Progenitor cell of endocrine pancreas (in vitro differentiated cells): ENCODE data around the gene FITM1. TPM values are rescaled to one million over a fixed set of nuclear protein-coding genes. Genes with fewer than 3 reads are reported as not detected.

Experiments used
- DNase-seq: peaks from one replicate; pipeline ENCODE4 v3.0.0; 2021; ENCODE audit warnings: low spot score; ENCODE audit not compliant: unreplicated experiment
- H3K27ac Mint-ChIP-seq: 2 replicates; pipeline ENCODE4 v1.8.0; 2021; ENCODE audit warnings: mild to moderate bottlenecking, moderate library complexity, mixed read lengths
- H3K27me3 Mint-ChIP-seq: 2 replicates; pipeline ENCODE4 v1.8.0; 2021; ENCODE audit warnings: mixed read lengths
- H3K36me3 Mint-ChIP-seq: 2 replicates; pipeline ENCODE4 v1.8.0; 2022; ENCODE audit warnings: mixed read lengths; ENCODE audit not compliant: insufficient read depth
- H3K4me1 Mint-ChIP-seq: 2 replicates; pipeline ENCODE4 v1.8.0; 2021; ENCODE audit warnings: low read depth, mixed read lengths
- H3K4me3 Mint-ChIP-seq: 2 replicates; pipeline ENCODE4 v1.8.0; 2021; ENCODE audit warnings: low read depth, mild to moderate bottlenecking, moderate library complexity, mixed read lengths
- H3K9me3 Mint-ChIP-seq: 2 replicates; pipeline ENCODE4 v1.8.0; 2021; ENCODE audit warnings: low read depth, mixed read lengths
- CTCF ChIP-seq: fragments of 200-600 bp; sonication (generic); IDR thresholded peaks from one replicate; pipeline ENCODE4 v1.5.0; 2021; ENCODE audit warnings: antibody characterized with exemption, mild to moderate bottlenecking; ENCODE audit not compliant: unreplicated experiment
- microRNA-seq: library from miRNA; unstranded; fragments of <30 nt; microRNA quantifications from one replicate; pipeline ENCODE4 v1.1.0, GENCODE V29; 2020; ENCODE audit warnings: borderline number of aligned reads; ENCODE audit not compliant: unreplicated experiment
- total RNA-seq: library from RNA; stranded (reverse); gene quantifications from 2 replicates; pipeline ENCODE4 v1.2.1, GENCODE V29; 2021

Gene FITM1
- total RNA-seq, 1 donor from 2014 or later = 1.9 TPM

GRCh38 chr14:24181371-24182077 is 51.1 kb downstream of the FITM1 start:
- DNase-seq = no peak
- H3K4me1 Mint-ChIP-seq = peaks cover 3% of the 10 kb centered on the region
- no peaks in the 10 kb centered on the region for H3K9me3 Mint-ChIP-seq
- H3K27ac Mint-ChIP-seq = peak overlapping the region; percentile 88
- peaks cover 28% of the 10 kb centered on the region for H3K36me3 Mint-ChIP-seq
- H3K27me3 Mint-ChIP-seq = no peaks in the 10 kb centered on the region
- no peak overlapping the region for H3K4me3 Mint-ChIP-seq
- no peak for TF ChIP-seq CTCF

Small RNA genes lying within 50 kb of the gene (microRNA-seq; reads per million reads assigned to microRNA genes)
- gene MIR7703 = not detected

Other genes with a start within 250 kb of the FITM1 start
- gene DHRS4, start 176.9 kb upstream of the FITM1 start, total RNA-seq = 17.1 and 19.6 TPM in 2 replicates
- gene DHRS4L2, start 141.7 kb upstream of the FITM1 start, total RNA-seq = 12.2 and 14.0 TPM in 2 replicates
- 4.3 and 4.9 TPM in 2 replicates for gene CARMIL3, start 78.7 kb upstream of the FITM1 start, total RNA-seq
- gene CPNE6, start 59.1 kb upstream of the FITM1 start, total RNA-seq = not detected in 2 replicates
- gene PCK2, start 36.3 kb upstream of the FITM1 start, total RNA-seq = 29.7 and 34.7 TPM in 2 replicates
- 79.7 and 80.9 TPM in 2 replicates for gene DCAF11, start 15.9 kb upstream of the FITM1 start, total RNA-seq
- gene NRL, start 15.7 kb upstream of the FITM1 start, total RNA-seq = 2.3 and 2.8 TPM in 2 replicates
- gene PSME1, start 5.5 kb downstream of the FITM1 start, total RNA-seq = 101 and 103 TPM in 2 replicates
- 22.8 and 22.9 TPM in 2 replicates for gene EMC9, start 10.9 kb downstream of the FITM1 start, total RNA-seq
- gene PSME2, start 16.0 kb downstream of the FITM1 start, total RNA-seq = 118 and 120 TPM in 2 replicates
- 99.3 and 104 TPM in 2 replicates for gene RNF31, start 16.8 kb downstream of the FITM1 start, total RNA-seq
- gene IRF9, start 30.6 kb downstream of the FITM1 start, total RNA-seq = 57.4 and 62.4 TPM in 2 replicates
- gene REC8, start 41.4 kb downstream of the FITM1 start, total RNA-seq = 380 and 408 TPM in 2 replicates
- 54.9 and 56.4 TPM in 2 replicates for gene IPO4, start 58.2 kb downstream of the FITM1 start, total RNA-seq
- gene TM9SF1, start 64.8 kb downstream of the FITM1 start, total RNA-seq = 52.9 and 56.2 TPM in 2 replicates
- gene TSSK4, start 75.0 kb downstream of the FITM1 start, total RNA-seq = 0.29 TPM in 1 of 2 replicates, not detected in the other
- gene CHMP4A, start 82.8 kb downstream of the FITM1 start, total RNA-seq = 53.7 and 54.3 TPM in 2 replicates
- gene MDP1, start 85.4 kb downstream of the FITM1 start, total RNA-seq = 15.2 and 17.7 TPM in 2 replicates
- 161 TPM in 2 replicates for gene NEDD8, start 101.7 kb downstream of the FITM1 start, total RNA-seq
- gene GMPR2, start 102.3 kb downstream of the FITM1 start, total RNA-seq = 73.6 and 86.2 TPM in 2 replicates
- gene TINF2, start 112.0 kb downstream of the FITM1 start, total RNA-seq = 56.7 and 59.2 TPM in 2 replicates
- 5.8 and 7.0 TPM in 2 replicates for gene TGM1, start 132.5 kb downstream of the FITM1 start, total RNA-seq
- 25.9 and 33.1 TPM in 2 replicates for gene RABGGTA, start 140.9 kb downstream of the FITM1 start, total RNA-seq
- 33.4 and 34.4 TPM in 2 replicates for gene DHRS1, start 169.1 kb downstream of the FITM1 start, total RNA-seq
- 32.4 and 32.6 TPM in 2 replicates for gene NOP9, start 169.2 kb downstream of the FITM1 start, total RNA-seq
- gene CIDEB, start 177.3 kb downstream of the FITM1 start, total RNA-seq = 1.9 and 3.0 TPM in 2 replicates
- gene LTB4R2, start 179.5 kb downstream of the FITM1 start, total RNA-seq = 11.0 and 11.3 TPM in 2 replicates
- gene LTB4R, start 180.8 kb downstream of the FITM1 start, total RNA-seq = 8.4 TPM in 2 replicates
- gene ADCY4, start 204.4 kb downstream of the FITM1 start, total RNA-seq = 0.46 and 0.75 TPM in 2 replicates
- gene RIPK3, start 209.3 kb downstream of the FITM1 start, total RNA-seq = 0.62 and 1.5 TPM in 2 replicates
- 56.6 and 57.6 TPM in 2 replicates for gene NFATC4, start 237.5 kb downstream of the FITM1 start, total RNA-seq